CD1c-positive myeloid dendritic cell (primary cell): ENCODE results near the gene SSTR3.

ENCODE experiments used
- DNase-seq: peaks from one replicate; pipeline ENCODE4 v3.0.0-alpha.2; 2016; ENCODE audit errors: extremely low spot score

The SSTR3 gene

GRCh38 chr22:37167981-37168647 is 44.2 kb downstream of the SSTR3 start:
- DNase-seq: no peak

- no peak for DNase-seq
Measured at GRCh38 chr22:37167176-37167980, 44.9 kb downstream of the SSTR3 start.

- DNase-seq: peak; percentile 83
Measured at GRCh38 chr22:37166675-37167066, 45.6 kb downstream of the SSTR3 start.

GRCh38 chr22:37165940-37166674 is 46.2 kb downstream of the SSTR3 start:
- no peak for DNase-seq

GRCh38 chr22:37165066-37165465 is 47.2 kb downstream of the SSTR3 start:
- DNase-seq: no peak

GRCh38 chr22:37164505-37164887 is 47.8 kb downstream of the SSTR3 start:
- DNase-seq: no peak

- no peak for DNase-seq
Measured at GRCh38 chr22:37163575-37164504, 48.4 kb downstream of the SSTR3 start.

DNA sequence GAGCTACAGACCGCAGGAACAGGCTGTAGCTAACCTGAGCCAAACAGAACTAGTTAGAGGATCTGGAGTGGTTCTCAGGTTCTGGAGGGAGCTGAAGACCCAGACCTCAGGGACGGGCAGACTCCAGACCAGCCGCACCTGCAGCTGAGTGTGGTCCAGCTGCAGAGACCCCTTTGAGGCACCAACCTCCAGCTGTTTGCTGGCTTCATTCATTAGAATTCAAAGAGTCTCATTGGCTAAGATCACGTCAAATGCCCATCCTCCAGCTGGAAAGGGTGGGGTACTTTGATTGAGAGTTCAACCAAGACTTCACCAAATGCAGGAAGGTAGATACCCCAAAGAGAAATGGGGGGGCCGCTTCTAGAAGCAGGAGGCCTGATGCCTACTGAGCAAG is 49.2 kb downstream of the SSTR3 start:
- DNase-seq: no peak

DNA sequence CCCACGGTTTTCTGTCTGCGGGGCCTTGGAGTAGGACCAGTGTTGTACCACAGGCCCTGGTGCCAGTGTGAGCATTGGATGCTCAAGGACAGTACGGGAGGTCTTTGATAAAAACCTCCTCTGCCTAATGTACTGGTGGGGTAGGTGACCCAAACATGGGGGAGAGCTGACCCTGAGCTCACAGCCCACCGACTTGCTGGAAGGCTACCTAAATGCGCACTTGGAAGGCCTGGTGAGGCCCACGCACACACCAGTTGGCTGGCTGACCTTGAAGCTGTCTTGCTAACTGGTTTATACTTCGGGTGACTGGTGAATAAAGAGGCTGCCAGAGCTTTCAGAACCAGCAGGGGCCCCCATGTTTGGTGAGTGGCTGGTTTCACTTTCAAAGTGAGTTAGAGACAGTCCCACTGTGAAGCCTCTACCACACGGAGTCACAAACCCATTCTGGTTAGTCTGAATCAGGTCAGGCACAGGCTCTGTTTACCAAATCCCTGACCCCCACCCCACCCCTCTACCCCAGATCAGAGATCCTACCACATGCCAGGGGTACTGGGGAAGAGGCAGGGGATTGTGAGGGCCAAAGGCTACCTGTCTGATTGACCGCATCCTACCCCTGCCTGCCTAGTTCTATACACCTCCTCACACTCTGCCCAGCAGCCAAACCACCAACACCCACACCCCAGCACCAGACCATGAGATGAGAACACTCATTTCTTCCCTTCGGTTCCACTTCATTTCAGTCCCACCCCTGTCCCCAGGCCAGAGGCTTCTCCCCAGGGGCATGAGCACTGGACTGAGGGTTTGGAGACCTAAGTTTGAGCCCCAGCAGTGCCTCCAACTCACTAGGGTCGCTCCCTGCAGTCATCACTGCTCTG is 49.8 kb downstream of the SSTR3 start:
- peak; percentile 43 for DNase-seq

- peak; percentile 23 for DNase-seq
Measured at GRCh38 chr22:37161443-37161842, 50.8 kb downstream of the SSTR3 start.

GRCh38 chr22:37160027-37160426 is 52.2 kb downstream of the SSTR3 start:
- no peak for DNase-seq

DNA sequence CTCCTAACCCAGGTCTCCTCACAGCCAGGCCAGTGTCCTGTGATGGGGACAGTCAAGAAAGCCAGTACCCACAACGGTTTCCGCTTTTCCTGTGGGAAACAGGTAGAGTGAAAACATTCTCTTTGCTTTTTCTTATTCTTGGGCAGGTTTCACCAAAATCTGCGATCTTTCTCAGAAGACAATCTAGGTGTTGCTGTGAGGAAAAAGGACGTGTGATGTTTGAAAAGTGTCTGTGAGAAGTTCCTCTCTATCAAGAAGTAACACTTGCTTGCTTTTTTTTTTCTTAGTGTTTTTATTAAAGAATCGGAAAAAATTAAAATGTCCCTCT is 53.4 kb downstream of the SSTR3 start:
- DNase-seq: no peak

DNA sequence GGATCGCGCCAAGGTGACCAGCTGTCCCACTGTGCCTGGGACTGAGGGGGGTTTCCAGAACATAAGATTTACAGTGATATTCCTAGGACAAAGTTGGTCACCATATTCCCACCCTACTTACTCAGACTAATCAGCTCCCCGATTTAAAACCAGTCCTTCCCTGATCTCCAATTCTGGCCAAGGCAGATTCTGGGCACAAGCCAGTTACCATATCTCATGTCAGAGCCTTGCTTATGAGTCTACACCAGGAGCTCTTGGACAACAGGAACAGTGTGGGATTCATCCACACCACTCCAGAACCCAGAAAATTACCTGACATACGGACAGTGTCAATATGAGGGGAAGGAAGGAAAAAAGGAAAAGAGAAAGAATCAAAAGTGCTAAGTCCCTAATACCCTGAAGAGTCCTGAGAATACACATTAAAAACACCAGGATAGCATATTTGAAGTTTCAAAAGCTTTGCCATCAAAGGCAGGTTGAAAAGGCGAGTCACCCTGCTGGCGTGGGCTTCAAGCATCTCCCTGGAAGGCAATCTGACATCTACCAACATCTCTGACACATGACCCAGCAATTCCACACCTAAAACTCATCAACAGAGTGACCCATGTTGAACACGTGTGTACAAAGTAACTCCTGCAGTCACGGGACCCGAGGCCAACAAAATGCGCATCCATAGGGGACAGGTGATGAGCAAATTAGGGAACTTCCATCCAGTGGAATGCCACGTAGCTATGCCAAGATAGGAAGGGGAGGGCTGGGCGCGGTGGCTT is 54.6 kb downstream of the SSTR3 start:
- DNase-seq: no peak

- DNase-seq: no peak
Measured at GRCh38 chr22:37156686-37157435, 55.4 kb downstream of the SSTR3 start.

GRCh38 chr22:37155971-37156370 is 56.3 kb downstream of the SSTR3 start:
- no peak for DNase-seq

DNA sequence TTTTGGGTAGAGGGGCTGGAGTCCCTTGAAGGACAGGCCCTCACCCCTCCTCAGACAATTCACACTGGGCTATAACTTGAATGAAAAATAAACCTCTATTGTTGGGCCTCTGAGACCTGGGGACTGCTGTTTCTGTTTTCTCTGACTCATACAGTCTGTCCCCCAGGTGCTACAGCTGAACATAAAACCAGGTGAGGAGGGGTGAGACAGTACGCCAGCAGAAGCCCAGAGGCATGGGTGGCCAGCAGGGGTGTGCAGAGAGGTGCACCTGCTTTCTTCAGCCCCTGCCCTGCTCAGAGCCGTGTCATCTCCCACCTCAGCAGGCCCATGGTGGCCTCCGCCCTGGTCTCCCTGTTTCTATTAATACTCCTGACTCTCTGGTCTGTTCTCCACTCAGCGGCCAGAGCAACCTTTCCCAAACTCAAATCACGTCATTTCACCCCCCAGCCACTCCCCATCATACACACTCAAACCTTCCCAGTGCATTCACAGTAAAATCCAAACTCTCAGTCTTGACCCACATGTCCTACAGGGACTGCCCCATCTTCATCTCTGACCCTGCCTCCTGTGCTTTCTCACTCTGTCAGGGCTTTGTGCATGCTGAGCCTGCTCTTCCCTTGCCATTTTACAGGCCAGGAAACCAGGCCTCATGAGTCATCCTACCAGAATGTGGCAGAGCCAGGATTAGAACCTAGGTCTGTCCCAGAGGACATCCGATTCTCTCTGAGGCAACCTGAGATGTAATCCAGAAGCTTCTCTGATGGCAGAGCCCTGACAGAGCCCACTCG is 57.2 kb downstream of the SSTR3 start:
- no peak for DNase-seq
